HEK293T (cell line): ENCODE data around the gene PLAGL2.

Experiments
- CTCF ChIA-PET: fragments of 350-600 bp; formaldehyde crosslinking; extraction: SDS; loops from one replicate; lab custom pipeline; 2021; ENCODE audit warnings: antibody characterized with exemption, inconsistent platforms; lab: Yijun Ruan, JAX
- POLR2A ChIA-PET: fragments of 350-600 bp; formaldehyde crosslinking; extraction: SDS; loops from one replicate; lab custom pipeline; 2020; ENCODE audit warnings: antibody characterized with exemption, inconsistent platforms; lab: Yijun Ruan, JAX
- DNase-seq: peaks from one replicate; pipeline ENCODE4 v3.0.0; 2012; ENCODE audit warnings: mixed read lengths; ENCODE audit errors: extremely low spot score
- ARNT ChIP-seq: fragments of 450-650 bp; IDR thresholded peaks from 2 replicates; pipeline ENCODE4 v1.6.1; 2017; ENCODE audit warnings: mild to moderate bottlenecking
- BHLHE40 ChIP-seq: fragments of 450-650 bp; IDR thresholded peaks from 2 replicates; pipeline ENCODE4 v1.6.1; 2016; ENCODE audit warnings: mild to moderate bottlenecking, moderate library complexity, borderline replicate concordance
- CTBP1 ChIP-seq: fragments of 450-650 bp; IDR thresholded peaks from 2 replicates; pipeline ENCODE4 v1.6.1; 2016; ENCODE audit warnings: borderline replicate concordance
- ELF4 ChIP-seq: fragments of 450-650 bp; IDR thresholded peaks from 2 replicates; pipeline ENCODE4 v1.6.1; 2017; ENCODE audit warnings: antibody characterized with exemption
- FOXA1 ChIP-seq: fragments of 450-650 bp; IDR thresholded peaks from 2 replicates; pipeline ENCODE4 v1.6.1; 2016; ENCODE audit warnings: mild to moderate bottlenecking
- FOXK2 ChIP-seq: fragments of 450-650 bp; IDR thresholded peaks from 2 replicates; pipeline ENCODE4 v1.6.1; 2016; ENCODE audit warnings: mild to moderate bottlenecking
- FOXM1 ChIP-seq: fragments of 450-650 bp; IDR thresholded peaks from 2 replicates; pipeline ENCODE4 v1.6.1; 2017; ENCODE audit warnings: mild to moderate bottlenecking, borderline replicate concordance
- HDGF ChIP-seq: fragments of 450-650 bp; IDR thresholded peaks from 2 replicates; pipeline ENCODE4 v1.6.1; 2017; ENCODE audit warnings: antibody characterized with exemption, borderline replicate concordance
- L3MBTL2 ChIP-seq: fragments of 450-650 bp; conservative IDR thresholded peaks from 2 replicates; pipeline ENCODE4 v1.6.1; 2016; ENCODE audit warnings: mild to moderate bottlenecking
- LEF1 ChIP-seq: fragments of 450-650 bp; IDR thresholded peaks from 2 replicates; pipeline ENCODE4 v1.6.1; 2017; ENCODE audit warnings: mild to moderate bottlenecking, borderline replicate concordance
- NFRKB ChIP-seq: fragments of 450-650 bp; IDR thresholded peaks from 2 replicates; pipeline ENCODE4 v1.6.1; 2016; ENCODE audit warnings: mild to moderate bottlenecking, moderate library complexity
- SP1 ChIP-seq: fragments of 450-650 bp; IDR thresholded peaks from 2 replicates; pipeline ENCODE4 v1.6.1; 2017
- SUZ12 ChIP-seq: fragments of 450-650 bp; IDR thresholded peaks from 2 replicates; pipeline ENCODE4 v1.6.1; 2016; ENCODE audit warnings: mild to moderate bottlenecking
- TARDBP ChIP-seq: fragments of 450-650 bp; IDR thresholded peaks from 2 replicates; pipeline ENCODE4 v1.6.1; 2016
- ZNF384 ChIP-seq: fragments of 450-650 bp; IDR thresholded peaks from 2 replicates; pipeline ENCODE4 v1.6.1; 2016
- TF ChIP-seq, protein P1 (sequence below): fragments of 450-650 bp; IDR thresholded peaks from 2 replicates; pipeline ENCODE4 v1.6.1; 2016

The PLAGL2 gene

DNA sequence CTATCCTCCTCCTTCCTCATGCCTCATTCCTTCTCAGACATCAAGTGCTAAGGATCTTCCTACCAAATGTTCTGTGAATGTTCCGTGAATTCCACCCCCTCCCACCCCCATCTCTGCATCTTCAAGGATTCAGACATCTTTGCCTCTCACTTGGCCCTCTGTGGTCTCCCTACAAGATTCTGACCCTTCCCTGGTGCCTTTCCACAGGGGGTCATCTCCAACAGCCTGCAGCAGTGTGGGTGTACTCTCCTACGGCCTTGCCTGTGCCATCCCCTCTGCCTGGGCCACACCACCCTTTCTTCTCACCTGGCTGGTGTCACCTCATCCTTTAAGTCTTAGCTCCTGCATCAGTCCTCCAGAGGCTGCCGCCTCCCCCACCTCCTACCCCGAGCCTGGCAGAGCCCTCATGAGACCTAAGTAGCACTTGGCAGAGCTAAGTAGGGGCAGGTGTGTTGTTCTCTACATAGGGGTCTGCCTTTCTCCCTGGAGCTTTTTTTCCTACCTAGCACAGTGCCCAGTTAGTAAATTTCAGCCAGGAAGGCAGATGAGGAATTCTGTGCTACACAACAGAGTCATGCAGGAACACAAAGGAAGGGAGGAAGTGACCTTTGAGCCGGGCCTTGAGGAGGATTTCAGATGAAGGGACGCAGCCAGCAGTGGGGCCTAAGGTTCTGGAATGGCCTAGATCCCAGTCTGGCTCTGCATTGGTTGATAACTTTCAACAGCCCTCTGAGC is 55.0 kb downstream of the PLAGL2 start:
- ChIA-PET POLR2A (no interaction called here), CTCF (no interaction called here)
- TF ChIP-seq ZNF384 (no peak), TARDBP (no peak)
- no peak for DNase-seq

DNA sequence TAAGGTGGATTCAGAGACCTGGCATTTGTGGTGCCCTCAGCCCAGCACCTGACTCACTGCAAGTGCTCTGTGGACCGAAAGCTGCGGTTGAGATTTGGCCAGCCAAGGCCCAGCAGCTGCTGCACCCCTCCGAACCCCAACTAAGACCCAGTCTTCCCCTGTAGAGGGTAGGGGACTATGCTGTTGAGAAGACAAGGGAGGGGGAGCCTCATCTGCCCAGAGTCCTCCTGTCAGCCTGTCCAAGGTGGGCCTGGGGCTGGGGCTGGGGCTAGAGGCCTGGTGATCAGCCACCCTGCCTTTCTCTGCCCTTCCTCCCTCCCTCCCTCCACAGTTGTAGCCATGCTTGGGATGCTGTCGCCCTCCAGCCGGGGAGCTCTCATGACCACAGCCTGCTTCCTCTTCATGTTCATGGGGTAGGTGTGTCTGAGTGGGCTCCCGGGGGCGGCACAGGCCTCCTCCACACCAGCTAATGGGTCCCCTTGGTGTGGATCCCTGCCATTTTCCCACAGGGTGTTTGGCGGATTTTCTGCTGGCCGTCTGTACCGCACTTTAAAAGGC is 57.2 kb downstream of the PLAGL2 start:
- CTCF ChIA-PET, result no interaction called here
- POLR2A ChIA-PET, result no interaction called here

DNA sequence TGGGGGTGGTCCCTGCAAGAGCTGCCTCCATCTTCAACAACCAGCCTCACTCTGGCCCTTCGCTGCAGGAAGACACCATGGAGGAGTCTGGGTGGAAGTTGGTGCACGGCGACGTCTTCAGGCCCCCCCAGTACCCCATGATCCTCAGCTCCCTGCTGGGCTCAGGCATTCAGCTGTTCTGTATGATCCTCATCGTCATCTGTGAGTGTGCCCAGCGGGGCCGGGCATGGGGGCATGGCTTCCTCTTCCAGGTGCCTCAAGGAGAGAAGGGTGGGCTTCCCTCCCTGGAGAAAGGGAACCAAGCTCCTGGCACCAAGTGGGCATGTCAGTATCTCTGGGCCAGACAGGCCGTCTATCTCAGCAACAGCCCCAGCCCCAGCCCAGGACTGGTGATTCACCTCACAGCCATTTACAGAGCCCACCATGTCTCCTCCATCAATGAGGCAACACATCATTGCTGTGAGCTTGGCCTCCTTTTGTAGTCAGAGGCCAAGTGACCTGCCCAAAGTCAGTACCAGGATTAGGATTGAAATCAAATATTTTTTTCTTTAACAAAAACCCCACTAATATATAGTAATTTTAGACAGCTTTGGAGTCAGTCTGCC is 57.9 kb downstream of the PLAGL2 start:
- POLR2A ChIA-PET, result no interaction called here
- TF ChIP-seq L3MBTL2, result no peak
- no peak for TF ChIP-seq ELF4
- no peak for TF ChIP-seq ARNT
- DNase-seq, result no peak
- CTCF ChIA-PET, result no interaction called here

More for the DNA sequence above, 57.2 kb downstream of the PLAGL2 start:
- no peak for TF ChIP-seq ARNT
- no peak for TF ChIP-seq L3MBTL2
- no peak for TF ChIP-seq BHLHE40
- no peak for TF ChIP-seq SP1
- TF ChIP-seq, protein P1, sequence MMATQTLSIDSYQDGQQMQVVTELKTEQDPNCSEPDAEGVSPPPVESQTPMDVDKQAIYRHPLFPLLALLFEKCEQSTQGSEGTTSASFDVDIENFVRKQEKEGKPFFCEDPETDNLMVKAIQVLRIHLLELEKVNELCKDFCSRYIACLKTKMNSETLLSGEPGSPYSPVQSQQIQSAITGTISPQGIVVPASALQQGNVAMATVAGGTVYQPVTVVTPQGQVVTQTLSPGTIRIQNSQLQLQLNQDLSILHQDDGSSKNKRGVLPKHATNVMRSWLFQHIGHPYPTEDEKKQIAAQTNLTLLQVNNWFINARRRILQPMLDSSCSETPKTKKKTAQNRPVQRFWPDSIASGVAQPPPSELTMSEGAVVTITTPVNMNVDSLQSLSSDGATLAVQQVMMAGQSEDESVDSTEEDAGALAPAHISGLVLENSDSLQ, result no peak
- TF ChIP-seq FOXK2, result no peak
- no peak for TF ChIP-seq LEF1
- no peak for TF ChIP-seq TARDBP
- TF ChIP-seq NFRKB, result no peak
- TF ChIP-seq ZNF384, result no peak
- no peak for TF ChIP-seq FOXM1
- no peak for TF ChIP-seq HDGF
- TF ChIP-seq FOXA1, result no peak
- no peak for TF ChIP-seq ELF4
- no peak for TF ChIP-seq CTBP1
- TF ChIP-seq SUZ12, result no peak
- DNase-seq, result no peak

DNA sequence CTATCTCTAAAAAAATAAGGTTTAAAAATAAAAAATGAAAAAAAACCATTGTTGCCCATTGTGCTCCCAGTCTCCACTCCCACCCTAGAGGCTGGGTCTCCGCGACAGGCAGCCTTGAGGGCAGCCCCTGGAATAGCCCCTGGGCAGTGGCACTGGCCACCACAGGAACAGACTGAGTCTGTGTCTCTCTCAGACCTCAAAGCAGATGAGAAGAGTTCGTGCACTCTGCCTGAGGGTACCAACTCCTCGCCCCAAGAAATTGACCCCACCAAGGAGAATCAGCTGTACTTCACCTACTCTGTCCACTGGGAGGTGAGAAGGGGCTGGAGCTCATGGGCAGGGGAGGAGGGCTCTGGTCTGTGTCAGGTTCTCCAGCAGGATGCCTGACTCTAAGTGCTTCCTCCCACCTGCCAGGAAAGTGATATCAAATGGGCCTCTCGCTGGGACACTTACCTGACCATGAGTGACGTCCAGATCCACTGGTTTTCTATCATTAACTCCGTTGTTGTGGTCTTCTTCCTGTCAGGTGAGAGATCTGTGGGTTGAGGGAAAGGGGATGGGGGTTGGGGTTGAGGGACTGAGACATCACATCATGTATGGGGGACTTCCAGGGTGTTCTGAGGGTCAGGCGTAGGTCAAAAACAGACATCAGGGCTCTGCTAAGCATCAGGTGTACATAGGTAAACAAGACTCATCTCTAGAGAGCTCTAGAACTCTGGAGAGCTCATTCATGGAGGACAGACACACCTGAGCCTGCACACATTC is 62.5 kb downstream of the PLAGL2 start:
- no peak for DNase-seq
- TF ChIP-seq NFRKB (no peak), CTBP1 (no peak), FOXA1 (no peak), SP1 (no peak), BHLHE40 (no peak), LEF1 (no peak), ARNT (no peak), HDGF (no peak), FOXM1 (no peak), L3MBTL2 (no peak), ELF4 (no peak), ZNF384 (no peak), TARDBP (no peak)
- TF ChIP-seq, protein P1, result no peak
- POLR2A ChIA-PET, result no interaction called here
- CTCF ChIA-PET, result no interaction called here

DNA sequence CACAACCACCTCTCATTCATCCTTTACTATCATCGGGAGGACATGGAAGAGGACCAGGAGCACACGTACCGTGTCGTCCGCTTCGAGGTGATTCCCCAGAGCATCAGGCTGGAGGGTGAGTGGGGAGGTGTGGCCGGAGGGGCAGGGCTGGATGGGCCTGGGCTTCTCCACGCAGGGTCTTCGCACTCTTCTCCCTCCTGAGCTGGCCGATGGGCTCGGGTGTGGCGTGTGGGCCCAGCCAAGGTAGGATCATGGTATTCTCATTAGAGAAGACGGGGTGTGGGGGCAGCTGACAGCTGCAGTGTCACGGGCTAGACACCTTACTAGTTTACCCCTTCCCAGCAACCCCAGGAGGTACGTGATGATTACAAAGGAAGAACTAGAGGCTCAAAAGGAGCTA is 64.6 kb downstream of the PLAGL2 start:
- ChIA-PET CTCF (no interaction called here), POLR2A (interaction anchor here (0.7 to 1.4 kb wide), 2 partner anchors 9 to 91 kb away, joined by 3 read pairs; no protein-coding TSS in a partner anchor)
- no peak for DNase-seq
- no peak for TF ChIP-seq LEF1
- no peak for TF ChIP-seq HDGF
